ENCODE data around the gene BCCIP. TPM values are rescaled to one million over a fixed set of nuclear protein-coding genes. Genes with fewer than 3 reads are reported as not detected.

BCCIP gene
- total and polyA plus RNA-seq, 4 donors = 21.9 to 44.1 (median 31.2) TPM

- TF ChIP-seq ATF3 (IDR thresholded peaks at IDR 0.05) (no peak), HNF4A (conservative IDR thresholded peaks at IDR 0.05) (no peak), EGR1 (IDR thresholded peaks at IDR 0.05; ENCODE audit: low read depth in 2 of 2) (no peak), MAX (IDR thresholded peaks at IDR 0.05) (no peak)
Measured at GRCh38 chr10:125785791-125786190, 37.6 kb upstream of the BCCIP start (continued).

GRCh38 chr10:125788156-125789034 lies 35.0 kb upstream of the BCCIP start:
- no peak overlapping the region for H3K27ac ChIP-seq (ENCODE audit: low read depth in 1 of 2, low read length in 2 of 2)
- 90% methylated on average over 17 of the region's 17 CpGs for WGBS
- DNase-seq (ENCODE audit: low spot score) = no peak

More at GRCh38 chr10:125788156-125789034, 35.0 kb upstream of the BCCIP start:
- no peaks in the 10 kb centered on the region for H3K4me1 ChIP-seq (ENCODE audit: control insufficient read depth in 4 of 4, insufficient read depth in 4 of 4, low read length in 3 of 4)
- no peak overlapping the region for H3K4me3 ChIP-seq (ENCODE audit: low read depth in 1 of 3, low read length in 3 of 3)
- H3K9me3 ChIP-seq (ENCODE audit: control insufficient read depth in 4 of 4, low read length in 3 of 4) = no peaks in the 10 kb centered on the region
- TF ChIP-seq REST (IDR thresholded peaks at IDR 0.05) = no peak
- no peak for TF ChIP-seq MAX (IDR thresholded peaks at IDR 0.05)
- no peak for TF ChIP-seq TAF1 (conservative IDR thresholded peaks at IDR 0.05)
- TF ChIP-seq RXRA (IDR thresholded peaks at IDR 0.05) = no peak
- no peak for TF ChIP-seq ATF3 (IDR thresholded peaks at IDR 0.05)
- TF ChIP-seq JUND (IDR thresholded peaks at IDR 0.05) = no peak
- TF ChIP-seq YY1 (IDR thresholded peaks at IDR 0.05) = no peak
- no peak for TF ChIP-seq HNF4G (IDR thresholded peaks at IDR 0.05)
- no peak for TF ChIP-seq GABPA (IDR thresholded peaks at IDR 0.05 in 1 of 2, conservative IDR thresholded peaks at IDR 0.05 in 1 of 2)
- TF ChIP-seq HNF4A (conservative IDR thresholded peaks at IDR 0.05) = no peak
- no peak for TF ChIP-seq CTCF (IDR thresholded peaks at IDR 0.05; ENCODE audit: low read depth, low read length, missing input control)
- no peak for TF ChIP-seq FOXA2 (IDR thresholded peaks at IDR 0.05)
- TF ChIP-seq NR2F2 (IDR thresholded peaks at IDR 0.05) = no peak
- no peak for TF ChIP-seq RAD21 (IDR thresholded peaks at IDR 0.05)
- no peak for TF ChIP-seq SP1 (IDR thresholded peaks at IDR 0.05)
- peaks cover 0 to 26% (median 13%) of the 10 kb centered on the region in 4 donors for H3K36me3 ChIP-seq (ENCODE audit: control insufficient read depth in 4 of 4, insufficient read depth in 3 of 4, low read depth in 1 of 4, low read length in 3 of 4)
- no peak overlapping the region for H3K9ac ChIP-seq (ENCODE audit: low read depth in 1 of 2, low read length in 2 of 2)
- no peaks in the 10 kb centered on the region for H3K27me3 ChIP-seq (ENCODE audit: control insufficient read depth in 4 of 4, insufficient read depth in 4 of 4, low read length in 3 of 4)

Measured in liver (tissue), 9 donors.